Astrocyte of the spinal cord (primary cell): ENCODE measurements around the gene TOMM6.

ENCODE experiments used
- DNase-seq: peaks from one replicate; pipeline ENCODE4 v3.0.0; 2011; ENCODE audit warnings: low read depth, low spot score
- H3K4me3 ChIP-seq: 2 replicates; pipeline ENCODE4 v1.5.1; 2011; ENCODE audit warnings: low read depth, mild to moderate bottlenecking, low read length, moderate library complexity
- in situ Hi-C: cut with HindIII; loops from 2 replicates; pipeline ENCODE4 v1.10.0; 2017; ENCODE audit warnings: low sequenced_read_pairs
- TF ChIP-seq, protein P1 (sequence below): IDR thresholded peaks from 2 replicates; pipeline ENCODE4 v1.5.1; 2012; ENCODE audit warnings: low read depth, mild to moderate bottlenecking, low read length, inconsistent platforms

TOMM6 gene

DNA sequence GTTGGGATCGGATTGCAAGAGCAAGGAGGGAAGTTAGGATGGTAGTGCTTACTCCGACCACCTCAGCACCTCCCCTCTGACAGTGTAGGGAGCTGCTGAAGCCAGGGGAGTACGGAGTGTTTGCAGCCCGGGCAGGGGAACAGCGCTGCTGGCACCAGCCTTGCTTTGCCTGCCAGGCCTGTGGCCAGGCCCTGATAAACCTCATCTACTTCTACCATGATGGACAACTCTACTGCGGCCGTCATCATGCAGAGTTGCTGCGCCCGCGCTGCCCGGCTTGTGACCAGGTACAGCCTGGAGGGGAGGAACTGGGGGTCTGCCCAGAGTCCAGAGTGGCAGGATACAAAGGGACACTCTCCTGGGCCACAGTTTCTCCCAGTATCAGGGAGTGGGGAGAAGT is 2.2 kb upstream of the TOMM6 start:
- DNase-seq, result no peak
- TF ChIP-seq, protein P1, sequence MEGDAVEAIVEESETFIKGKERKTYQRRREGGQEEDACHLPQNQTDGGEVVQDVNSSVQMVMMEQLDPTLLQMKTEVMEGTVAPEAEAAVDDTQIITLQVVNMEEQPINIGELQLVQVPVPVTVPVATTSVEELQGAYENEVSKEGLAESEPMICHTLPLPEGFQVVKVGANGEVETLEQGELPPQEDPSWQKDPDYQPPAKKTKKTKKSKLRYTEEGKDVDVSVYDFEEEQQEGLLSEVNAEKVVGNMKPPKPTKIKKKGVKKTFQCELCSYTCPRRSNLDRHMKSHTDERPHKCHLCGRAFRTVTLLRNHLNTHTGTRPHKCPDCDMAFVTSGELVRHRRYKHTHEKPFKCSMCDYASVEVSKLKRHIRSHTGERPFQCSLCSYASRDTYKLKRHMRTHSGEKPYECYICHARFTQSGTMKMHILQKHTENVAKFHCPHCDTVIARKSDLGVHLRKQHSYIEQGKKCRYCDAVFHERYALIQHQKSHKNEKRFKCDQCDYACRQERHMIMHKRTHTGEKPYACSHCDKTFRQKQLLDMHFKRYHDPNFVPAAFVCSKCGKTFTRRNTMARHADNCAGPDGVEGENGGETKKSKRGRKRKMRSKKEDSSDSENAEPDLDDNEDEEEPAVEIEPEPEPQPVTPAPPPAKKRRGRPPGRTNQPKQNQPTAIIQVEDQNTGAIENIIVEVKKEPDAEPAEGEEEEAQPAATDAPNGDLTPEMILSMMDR, result no peak
- no peak overlapping the region for H3K4me3 ChIP-seq
- in situ Hi-C loops, result no loop called here

DNA sequence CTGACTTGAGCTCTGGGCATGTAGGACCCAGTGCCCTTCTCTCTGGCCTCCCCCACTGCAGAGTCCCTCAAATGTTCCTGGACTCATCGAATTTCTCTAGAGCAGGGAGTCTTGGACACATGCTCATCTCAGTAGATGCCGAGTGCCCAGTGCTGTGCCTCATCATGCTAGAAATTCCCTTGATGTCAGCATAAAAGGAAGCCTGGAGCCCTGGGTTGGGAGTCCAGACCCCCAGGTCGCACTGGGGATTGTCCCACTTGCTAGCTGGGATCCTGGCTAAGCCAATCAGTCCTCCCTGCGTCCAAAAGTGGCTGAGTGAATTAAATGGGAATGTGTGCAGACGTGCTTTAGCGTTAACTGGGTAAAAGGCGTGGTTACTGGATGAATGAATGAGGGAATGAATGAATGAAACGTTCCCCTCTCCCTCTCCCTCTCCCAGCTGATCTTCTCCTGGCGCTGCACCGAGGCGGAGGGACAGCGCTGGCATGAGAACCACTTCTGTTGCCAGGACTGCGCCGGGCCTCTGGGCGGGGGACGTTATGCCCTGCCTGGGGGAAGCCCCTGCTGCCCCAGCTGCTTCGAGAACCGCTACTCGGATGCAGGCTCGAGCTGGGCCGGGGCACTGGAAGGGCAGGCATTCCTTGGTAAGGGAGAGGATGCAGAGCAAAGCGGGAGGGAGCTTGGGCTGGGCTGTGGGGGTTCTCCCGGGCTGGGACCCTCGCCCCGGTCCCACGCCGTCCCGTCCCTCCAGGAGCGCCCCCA is 1.6 kb upstream of the TOMM6 start:
- DNase-seq, result peak; percentile 28
- TF ChIP-seq, protein P1, result no peak
- H3K4me3 ChIP-seq, result peak overlapping the region; percentile 97
- in situ Hi-C loops, result no loop called here

DNA sequence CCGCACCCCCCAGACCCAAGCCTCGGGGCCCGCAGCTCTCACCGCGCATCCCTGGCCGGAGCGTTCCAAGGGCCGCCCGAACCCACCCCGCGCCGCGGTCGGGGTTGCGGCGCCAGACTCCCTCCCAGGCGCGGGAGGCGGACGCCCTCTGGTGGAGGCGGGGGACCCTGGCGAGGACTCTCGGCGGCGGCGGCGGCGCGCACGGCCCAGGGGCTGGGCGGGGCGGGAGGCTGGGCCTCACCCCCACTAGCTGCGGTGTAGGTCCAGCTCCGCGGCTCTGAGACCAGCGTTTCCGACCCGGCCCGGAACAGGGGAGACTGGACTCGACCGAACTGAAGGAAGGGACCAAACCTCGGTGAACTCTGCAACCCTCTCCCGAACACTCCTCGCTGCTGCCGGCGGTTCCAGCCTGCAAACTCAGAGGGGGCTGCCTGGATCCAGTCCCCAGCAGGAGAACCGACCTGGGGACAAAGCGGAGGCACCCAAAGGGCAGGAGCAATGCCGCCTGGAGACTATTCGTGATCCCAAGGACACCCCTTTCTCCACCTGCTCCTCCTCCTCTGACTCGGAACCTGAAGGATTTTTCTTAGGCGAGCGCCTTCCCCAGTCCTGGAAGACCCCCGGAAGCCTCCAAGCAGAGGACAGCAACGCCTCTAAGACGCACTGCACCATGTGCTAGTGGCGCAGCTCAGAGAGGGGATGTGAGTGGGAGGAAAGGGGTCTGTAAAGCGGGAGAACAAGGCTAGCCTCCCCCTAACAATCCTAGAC is 859 bp upstream of the TOMM6 start:
- in situ Hi-C loops, result no loop called here
- peak overlapping the region; percentile 97 for H3K4me3 ChIP-seq
- DNase-seq, result peak; percentile 81
- TF ChIP-seq, protein P1, result peak; percentile 64

DNA sequence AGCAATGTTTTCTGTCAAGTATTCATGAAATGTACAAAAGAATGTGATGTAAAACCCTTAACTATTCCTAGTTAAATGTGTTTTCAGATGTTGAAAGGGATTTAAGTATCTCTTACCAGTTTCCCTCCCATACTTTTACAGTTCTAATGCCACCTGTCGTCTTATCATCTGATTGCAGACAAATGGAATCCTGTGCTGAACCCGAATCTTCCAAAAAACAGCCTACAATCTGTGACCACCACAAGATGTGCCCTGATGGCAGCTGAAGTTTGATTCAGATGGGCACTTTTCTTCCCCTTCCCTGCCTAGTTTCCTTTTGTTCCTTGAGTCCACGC is 1.9 kb downstream of the TOMM6 start:
- in situ Hi-C loops, result no loop called here
- H3K4me3 ChIP-seq, result no peak overlapping the region
- TF ChIP-seq, protein P1, result no peak
- no peak for DNase-seq

DNA sequence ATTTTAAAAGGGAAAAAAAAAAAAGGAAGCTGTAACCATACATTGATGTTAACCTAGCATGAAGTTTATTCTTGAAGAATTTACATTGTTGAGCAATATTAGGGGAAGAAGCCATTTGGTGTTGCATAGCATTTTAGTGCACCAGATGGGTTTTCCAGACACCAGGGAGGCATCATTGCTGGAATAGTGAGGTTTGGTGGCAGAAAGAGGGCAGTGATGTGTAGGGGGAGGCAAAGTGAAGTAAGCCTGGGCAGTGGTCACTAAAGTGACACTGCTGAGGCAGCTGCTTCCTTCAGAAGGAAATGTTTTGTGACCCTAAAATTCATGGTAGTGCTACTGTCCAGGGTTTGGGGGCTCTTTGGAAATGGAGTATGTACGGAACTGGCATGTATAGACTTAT is 2.6 kb downstream of the TOMM6 start:
- H3K4me3 ChIP-seq, result no peak overlapping the region
- no peak for DNase-seq
- TF ChIP-seq, protein P1, result no peak
- in situ Hi-C loops, result no loop called here

DNA sequence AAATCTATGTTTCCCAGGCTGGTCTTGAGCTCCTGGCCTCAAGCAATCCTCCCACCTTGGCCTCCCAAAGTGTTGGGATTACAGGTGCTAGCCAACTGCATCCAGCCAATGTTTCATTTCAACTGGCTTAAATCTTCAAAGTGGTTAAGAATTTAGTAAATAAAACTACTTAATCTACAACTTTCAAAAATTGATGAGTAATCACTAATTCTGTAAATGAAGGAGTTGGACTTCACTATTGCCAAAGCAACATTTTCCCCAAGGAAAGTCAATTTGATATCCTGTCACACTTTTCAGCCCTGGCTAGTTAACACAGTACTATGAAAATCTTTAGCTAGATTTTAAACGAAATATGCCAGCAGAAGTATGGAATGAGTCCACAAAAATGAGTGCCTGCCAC is 3.8 kb downstream of the TOMM6 start:
- no peak for DNase-seq
- H3K4me3 ChIP-seq, result no peak overlapping the region
- in situ Hi-C loops, result no loop called here
- TF ChIP-seq, protein P1, result no peak
